ENCODE results near the gene IGFBPL1.

DNA sequence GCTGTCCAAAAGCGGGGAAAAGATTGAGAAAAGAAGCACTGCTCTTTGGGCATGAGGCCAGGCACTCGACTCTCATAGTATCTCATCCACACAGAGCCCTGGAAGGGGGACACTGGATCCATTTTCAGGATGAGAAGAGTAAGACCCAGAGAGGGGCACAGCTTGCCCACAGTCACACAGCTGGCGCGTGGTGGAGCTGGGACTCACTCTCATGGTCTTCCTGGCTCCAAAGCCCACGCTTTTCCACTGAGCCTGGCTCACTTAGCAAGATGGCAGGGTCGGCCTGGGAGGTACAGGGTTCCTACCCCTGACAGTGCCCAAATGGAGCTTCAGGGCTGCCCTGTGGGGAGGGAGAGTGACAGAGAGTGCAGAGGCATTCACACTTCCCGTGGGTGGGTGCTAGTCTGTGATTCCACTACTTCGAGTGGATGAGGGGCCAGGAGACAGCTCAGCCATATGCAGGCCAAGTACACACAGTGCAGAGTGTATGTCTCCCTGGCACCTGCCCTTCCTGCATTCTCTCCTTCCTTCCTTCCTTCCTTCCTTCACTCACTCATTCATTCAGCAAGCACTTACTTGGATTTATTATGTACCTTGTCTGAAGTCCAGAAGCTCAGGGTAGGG is 18.3 kb upstream of the IGFBPL1 start:
- TF ChIP-seq, protein P1, sequence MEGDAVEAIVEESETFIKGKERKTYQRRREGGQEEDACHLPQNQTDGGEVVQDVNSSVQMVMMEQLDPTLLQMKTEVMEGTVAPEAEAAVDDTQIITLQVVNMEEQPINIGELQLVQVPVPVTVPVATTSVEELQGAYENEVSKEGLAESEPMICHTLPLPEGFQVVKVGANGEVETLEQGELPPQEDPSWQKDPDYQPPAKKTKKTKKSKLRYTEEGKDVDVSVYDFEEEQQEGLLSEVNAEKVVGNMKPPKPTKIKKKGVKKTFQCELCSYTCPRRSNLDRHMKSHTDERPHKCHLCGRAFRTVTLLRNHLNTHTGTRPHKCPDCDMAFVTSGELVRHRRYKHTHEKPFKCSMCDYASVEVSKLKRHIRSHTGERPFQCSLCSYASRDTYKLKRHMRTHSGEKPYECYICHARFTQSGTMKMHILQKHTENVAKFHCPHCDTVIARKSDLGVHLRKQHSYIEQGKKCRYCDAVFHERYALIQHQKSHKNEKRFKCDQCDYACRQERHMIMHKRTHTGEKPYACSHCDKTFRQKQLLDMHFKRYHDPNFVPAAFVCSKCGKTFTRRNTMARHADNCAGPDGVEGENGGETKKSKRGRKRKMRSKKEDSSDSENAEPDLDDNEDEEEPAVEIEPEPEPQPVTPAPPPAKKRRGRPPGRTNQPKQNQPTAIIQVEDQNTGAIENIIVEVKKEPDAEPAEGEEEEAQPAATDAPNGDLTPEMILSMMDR (IDR thresholded peaks at IDR 0.05; ENCODE audit: borderline replicate concordance, extremely low read depth, low read length, poor library complexity, severe bottlenecking): no peak
- TF ChIP-seq EZH2 (IDR thresholded peaks at IDR 0.05; ENCODE audit: borderline replicate concordance, low read depth, low read length, severe bottlenecking): no peak
